Epithelial cell of prostate (primary cell): ENCODE measurements around the gene COBLL1.

Experiments used
- DNase-seq: peaks from one replicate; pipeline ENCODE4 v3.0.0-alpha.2; 2011; ENCODE audit warnings: low read depth, low spot score
- H3K27ac ChIP-seq: fragments of 450-650 bp; 2 replicates; pipeline ENCODE4 v1.5.1; 2017; ENCODE audit warnings: mild to moderate bottlenecking

COBLL1 gene

GRCh38 chr2:164841719-164842623 is at the start of gene COBLL1:
COBLL1 (minus strand) TSS chr2:164841823; CDS start chr2:164841196, 627 bp downstream.
- peak within 1 kb of the TSS; percentile 93 for H3K27ac ChIP-seq
- DNase-seq: peak; percentile 58

- DNase-seq: no peak
- H3K27ac ChIP-seq: no peak overlapping the region
Observed at GRCh38 chr2:164890544-164890943, 48.9 kb upstream of the COBLL1 start.

GRCh38 chr2:164888592-164888991 is 47.0 kb upstream of the COBLL1 start:
- no peak for DNase-seq
- no peak overlapping the region for H3K27ac ChIP-seq

GRCh38 chr2:164887434-164888144 is 46.0 kb upstream of the COBLL1 start:
- no peak for DNase-seq
- H3K27ac ChIP-seq: no peak overlapping the region

- no peak for DNase-seq
- H3K27ac ChIP-seq: no peak overlapping the region
Observed at GRCh38 chr2:164882276-164882675, 40.7 kb upstream of the COBLL1 start.

GRCh38 chr2:164881524-164881923 is 39.9 kb upstream of the COBLL1 start:
- no peak overlapping the region for H3K27ac ChIP-seq
- no peak for DNase-seq

- no peak for DNase-seq
- no peak overlapping the region for H3K27ac ChIP-seq
Observed at GRCh38 chr2:164879901-164880535, 38.4 kb upstream of the COBLL1 start.

GRCh38 chr2:164877927-164878326 is 36.3 kb upstream of the COBLL1 start:
- H3K27ac ChIP-seq: no peak overlapping the region

GRCh38 chr2:164877169-164877568 is 35.5 kb upstream of the COBLL1 start:
- DNase-seq: no peak

More at GRCh38 chr2:164877927-164878326, 36.3 kb upstream of the COBLL1 start:
- DNase-seq: no peak

GRCh38 chr2:164875334-164876205 is 33.9 kb upstream of the COBLL1 start:
- no peak for DNase-seq
- H3K27ac ChIP-seq: no peak overlapping the region

More at GRCh38 chr2:164877169-164877568, 35.5 kb upstream of the COBLL1 start:
- no peak overlapping the region for H3K27ac ChIP-seq

- DNase-seq: no peak
- H3K27ac ChIP-seq: no peak overlapping the region
Observed at GRCh38 chr2:164873210-164873908, 31.7 kb upstream of the COBLL1 start.

GRCh38 chr2:164871404-164871803 is 29.8 kb upstream of the COBLL1 start:
- no peak overlapping the region for H3K27ac ChIP-seq
- DNase-seq: no peak

GRCh38 chr2:164869420-164869772 is 27.8 kb upstream of the COBLL1 start:
- DNase-seq: no peak
- no peak overlapping the region for H3K27ac ChIP-seq

GRCh38 chr2:164868563-164869419 is 27.2 kb upstream of the COBLL1 start:
- DNase-seq: no peak
- no peak overlapping the region for H3K27ac ChIP-seq

GRCh38 chr2:164867779-164868397 is 26.3 kb upstream of the COBLL1 start:
- DNase-seq: no peak
- no peak overlapping the region for H3K27ac ChIP-seq

GRCh38 chr2:164866381-164866780 is 24.8 kb upstream of the COBLL1 start:
- H3K27ac ChIP-seq: peak overlapping the region; percentile 56
- peak; percentile 84 for DNase-seq

GRCh38 chr2:164860694-164861042 is 19.0 kb upstream of the COBLL1 start:
- no peak for DNase-seq
- H3K27ac ChIP-seq: no peak overlapping the region
